IMR-90 (cell line): ENCODE measurements around the gene PTGDS. TPM values are rescaled to one million over a fixed set of nuclear protein-coding genes. Genes with fewer than 3 reads are reported as not detected.

Source experiments
- ATAC-seq: fragments of 200-7000 bp; cut with Tn5 transposase; 2 replicates; pipeline ENCODE4 v1.9.1; 2020; ENCODE audit warnings: low read depth, mild to moderate bottlenecking, moderate library complexity
- BruUV-seq: library from RNA; stranded (reverse); fragments of 400-500 nt; replicated peaks from 2 replicates; lab custom pipeline; 2021; lab: Mats Ljungman, UMichigan
- CTCF ChIA-PET: fragments of 300-600 bp; formaldehyde crosslinking; extraction: SDS; loops from one replicate; lab custom pipeline; 2021; ENCODE audit warnings: antibody characterized with exemption; lab: Yijun Ruan, JAX
- POLR2A ChIA-PET: fragments of 300-600 bp; sonication (Branson Sonifier 250); formaldehyde crosslinking; loops from one replicate; lab custom pipeline; 2022; ENCODE audit warnings: antibody characterized with exemption; ENCODE audit not compliant: unreplicated experiment; lab: Charles Lee
- DNase-seq: peaks from one replicate; pipeline ENCODE4 v3.0.0; 2013
- H2AFZ ChIP-seq: replicated peaks from 2 replicates; pipeline ENCODE3; 2013; ENCODE audit warnings: low read length, mild to moderate bottlenecking; ENCODE audit not compliant: poor library complexity
- H2AK5ac ChIP-seq: 2 replicates; pipeline ENCODE4 v1.6.1; 2013; ENCODE audit warnings: low read depth, low read length, inconsistent platforms
- H2AK9ac ChIP-seq: replicated peaks from 2 replicates; pipeline ENCODE3; 2013; ENCODE audit warnings: mild to moderate bottlenecking, low read depth, low read length, moderate library complexity; ENCODE audit not compliant: poor library complexity
- H2BK120ac ChIP-seq: 2 replicates; pipeline ENCODE4 v1.6.1; 2013; ENCODE audit warnings: low read depth, low read length, inconsistent platforms
- H2BK15ac ChIP-seq: 3 replicates; pipeline ENCODE4 v1.6.1; 2013; ENCODE audit warnings: low read depth, low read length, inconsistent platforms
- H2BK20ac ChIP-seq: 2 replicates; pipeline ENCODE4 v1.6.1; 2013; ENCODE audit warnings: low read depth, mild to moderate bottlenecking, inconsistent platforms, low read length, moderate library complexity
- H2BK5ac ChIP-seq: 2 replicates; pipeline ENCODE4 v1.6.1; 2013; ENCODE audit warnings: mild to moderate bottlenecking, low read depth, low read length, inconsistent platforms; ENCODE audit not compliant: poor library complexity, severe bottlenecking
- H3K14ac ChIP-seq: replicated peaks from 2 replicates; pipeline ENCODE4 v1.6.1; 2013; ENCODE audit warnings: low read depth, low read length, inconsistent platforms
- H3K18ac ChIP-seq: 2 replicates; pipeline ENCODE4 v1.6.1; 2013; ENCODE audit warnings: low read depth, low read length, control low read depth
- H3K23ac ChIP-seq: 2 replicates; pipeline ENCODE4 v1.6.1; 2013; ENCODE audit warnings: low read depth, low read length, inconsistent platforms
- H3K27ac ChIP-seq: 2 replicates; pipeline ENCODE4 v1.5.1; 2013; ENCODE audit warnings: mild to moderate bottlenecking, control low read depth, low read length; ENCODE audit not compliant: insufficient read depth
- H3K27me3 ChIP-seq: 2 replicates; pipeline ENCODE4 v1.6.1; 2013; ENCODE audit warnings: low read length; ENCODE audit not compliant: control insufficient read depth, insufficient read depth
- H3K36me3 ChIP-seq: 2 replicates; pipeline ENCODE4 v1.6.1; 2013; ENCODE audit warnings: low read length, mixed read lengths; ENCODE audit not compliant: control insufficient read depth, insufficient read depth
- H3K4ac ChIP-seq: 2 replicates; pipeline ENCODE4 v1.6.1; 2013; ENCODE audit warnings: low read depth, low read length, inconsistent platforms
- H3K4me1 ChIP-seq: 2 replicates; pipeline ENCODE4 v1.6.1; 2013; ENCODE audit warnings: low read length, mixed read lengths; ENCODE audit not compliant: control insufficient read depth, insufficient read depth
- H3K4me2 ChIP-seq: 2 replicates; pipeline ENCODE4 v1.6.1; 2013; ENCODE audit warnings: low read depth, mild to moderate bottlenecking, control low read depth, low read length, moderate library complexity
- H3K4me3 ChIP-seq: 2 replicates; pipeline ENCODE4 v1.5.1; 2013; ENCODE audit warnings: low read depth, mild to moderate bottlenecking, control low read depth, low read length, moderate library complexity; ENCODE audit not compliant: insufficient read depth
- H3K56ac ChIP-seq: 2 replicates; pipeline ENCODE4 v1.6.1; 2013; ENCODE audit warnings: low read length, inconsistent platforms; ENCODE audit not compliant: insufficient read depth; ENCODE audit errors: extremely low read depth
- H3K79me1 ChIP-seq, 2 experiments: 2 replicates each; pipeline ENCODE4 v1.6.1; 2013; ENCODE audit warnings: low read length in 2 of 2, inconsistent platforms in 1 of 2, low read depth in 1 of 2
- H3K9ac ChIP-seq: 2 replicates; pipeline ENCODE4 v1.6.1; 2013; ENCODE audit warnings: low read depth, low read length, control low read depth
- H3K9me1 ChIP-seq: 2 replicates; pipeline ENCODE4 v1.6.1; 2013; ENCODE audit warnings: low read length, inconsistent platforms; ENCODE audit not compliant: insufficient read depth
- H3K9me3 ChIP-seq: 2 replicates; pipeline ENCODE4 v1.6.1; 2013; ENCODE audit warnings: low read length; ENCODE audit not compliant: control insufficient read depth, insufficient read depth
- H4K20me1 ChIP-seq: 2 replicates; pipeline ENCODE4 v1.6.1; 2013; ENCODE audit warnings: low read length, inconsistent platforms; ENCODE audit not compliant: insufficient read depth
- H4K5ac ChIP-seq: 2 replicates; pipeline ENCODE4 v1.6.1; 2013; ENCODE audit warnings: mild to moderate bottlenecking, low read depth, low read length, control low read depth
- H4K8ac ChIP-seq, 2 experiments: 2 replicates each; pipeline ENCODE4 v1.6.1; 2013; ENCODE audit warnings: low read depth in 2 of 2, low read length in 2 of 2, control low read depth in 1 of 2, inconsistent platforms in 1 of 2
- H4K91ac ChIP-seq: 2 replicates; pipeline ENCODE4 v1.6.1; 2013; ENCODE audit warnings: low read depth, low read length, inconsistent platforms; ENCODE audit not compliant: insufficient read depth
- CHD1 ChIP-seq: IDR thresholded peaks from 2 replicates; pipeline ENCODE4 v1.6.1; 2012; ENCODE audit warnings: low read depth, low read length, improper control_type of control experiment
- MXI1 ChIP-seq: IDR thresholded peaks from 2 replicates; pipeline ENCODE4 v1.6.1; 2012; ENCODE audit warnings: low read depth, mild to moderate bottlenecking, low read length, moderate library complexity, borderline replicate concordance
- WGBS, 2 experiments: methylation state at CpG; one replicate each; pipeline versions ENCODE4 v1.1.5 to v1.1.7; 2013; ENCODE audit warnings: missing lambda C conversion rate in 2 of 2; ENCODE audit not compliant: insufficient read length in 1 of 2; ENCODE audit errors: extremely low coverage in 2 of 2; 5-methylcytosine and 5-hydroxymethylcytosine counted together
- dilution Hi-C: fragments of 300-500 bp; cut with HindIII; formaldehyde crosslinking; loops from one replicate; pipeline ENCODE4 v1.14.3; 2018; ENCODE audit warnings: low sequenced_read_pairs; ENCODE audit not compliant: unreplicated experiment
- in situ Hi-C: fragments of 300-500 bp; cut with MboI; formaldehyde crosslinking; loops from 3 replicates; pipeline ENCODE4 v1.14.3; 2019; ENCODE audit warnings: low sequenced_read_pairs, inconsistent platforms, mixed read lengths
- intact Hi-C: fragments of 100-400 bp; cut with micrococcal nuclease; formaldehyde crosslinking; loops from 2 replicates; pipeline ENCODE4 v1.10.0; 2022
- polyA plus RNA-seq, 3 experiments: library from polyadenylated mRNA; depleted of rRNA; stranded (reverse); fragments of >200 nt; gene quantifications; 2 replicates each; pipeline ENCODE4 v1.2.3, GENCODE V29; 2012; ENCODE audit warnings: low replicate concordance in 1 of 3
- total RNA-seq: library from RNA; depleted of rRNA; stranded (reverse); fragments of >200 nt; gene quantifications from 2 replicates; pipeline ENCODE4 v1.2.3, GENCODE V29; 2012

Gene PTGDS
- total and polyA plus RNA-seq, 2 of the 4 experiments (the other 2 are of a cell fraction), result 1.2 TPM; not detected in 1

GRCh38 chr9:137009217-137009616 is 31.9 kb downstream of the PTGDS start:
- H3K4me1 ChIP-seq, result peaks cover 11% of the 10 kb centered on the region
- H3K9me3 ChIP-seq, result no peaks in the 10 kb centered on the region
- H3K14ac ChIP-seq, result no peak overlapping the region
- H3K27ac ChIP-seq, result no peak overlapping the region
- no peak overlapping the region for H3K4me3 ChIP-seq
- peaks cover 8% of the 10 kb centered on the region for H4K20me1 ChIP-seq
- H4K5ac ChIP-seq, result no peak overlapping the region
- no peak overlapping the region for H2AFZ ChIP-seq
- no peak overlapping the region for H2AK5ac ChIP-seq
- H3K4me2 ChIP-seq, result no peak overlapping the region
- BruUV-seq, result no TSS peak
- H4K8ac ChIP-seq, result no peak overlapping the region
- H3K36me3 ChIP-seq, result peaks cover 23% of the 10 kb centered on the region
- H3K79me1 ChIP-seq, result no peaks in the 10 kb centered on the region
- no peak overlapping the region for H2BK120ac ChIP-seq
- H3K23ac ChIP-seq, result no peak overlapping the region
- no peak overlapping the region for H2AK9ac ChIP-seq
- H3K27me3 ChIP-seq, result no peaks in the 10 kb centered on the region
- H2BK20ac ChIP-seq, result no peak overlapping the region
- H3K9ac ChIP-seq, result no peak overlapping the region
- dilution Hi-C loops, result no loop called here
- no peak overlapping the region for H3K56ac ChIP-seq
- H3K18ac ChIP-seq, result no peak overlapping the region
- in situ Hi-C loops, result no loop called here
- intact Hi-C loops, result no loop called here
- ChIA-PET POLR2A (no interaction called here), CTCF (no interaction called here)
- H3K4ac ChIP-seq, result no peak overlapping the region
- H2BK5ac ChIP-seq, result no peak overlapping the region
- TF ChIP-seq CHD1, result no peak
- TF ChIP-seq MXI1, result no peak
- no peak for ATAC-seq
- WGBS, 2 experiments, result 100% methylated on average over 4 of the region's 18 CpGs; no CpG with 5 or more reads in 1 of the 2 experiments
- DNase-seq, result no peak
- H4K91ac ChIP-seq, result no peak overlapping the region
- no peak overlapping the region for H2BK15ac ChIP-seq
- peaks cover 5% of the 10 kb centered on the region; the same call in 1 of the 2 replicates for H3K9me1 ChIP-seq
